Measurements from ENCODE around the gene BHLHE40.

- TF ChIP-seq POLR2A (IDR thresholded peaks at IDR 0.05) (no peak), CTCF (IDR thresholded peaks at IDR 0.05) (no peak)
Measured at GRCh38 chr3:4956738-4957137, 22.5 kb upstream of the BHLHE40 start.
